Smooth muscle cell (in vitro differentiated cells): ENCODE data around the gene OR5H15. TPM values are rescaled to one million over a fixed set of nuclear protein-coding genes. Genes with fewer than 3 reads are reported as not detected.

Experiments
- polyA plus RNA-seq: library from polyadenylated mRNA; unstranded; fragments of >200 nt; fragmentation: Nextera tagmentation; extraction: Ambion mirVana; gene quantifications from 2 replicates; pipeline ENCODE4 v1.2.1, GENCODE V29; 2016
- total RNA-seq: library from RNA; depleted of rRNA; stranded (reverse); fragments of >200 nt; gene quantifications from 2 replicates; pipeline ENCODE4 v1.2.3, GENCODE V29; 2014

Gene OR5H15
- total and polyA plus RNA-seq, 2 experiments from 2014 or later: not detected

Other genes with a start within 250 kb of the OR5H15 start
- 13.0 and 17.8 TPM in 2 replicates for gene RIOX2, start 194.3 kb upstream of the OR5H15 start, total RNA-seq
- 8.9 and 14.6 TPM in 2 replicates for gene RIOX2, start 194.3 kb upstream of the OR5H15 start, polyA plus RNA-seq
- gene GABRR3, start 131.4 kb upstream of the OR5H15 start, total RNA-seq: not detected in 2 replicates
- not detected in 2 replicates for gene GABRR3, start 131.4 kb upstream of the OR5H15 start, polyA plus RNA-seq
- gene OR5AC2, start 79.5 kb upstream of the OR5H15 start, total RNA-seq: not detected in 2 replicates
- not detected in 2 replicates for gene OR5AC2, start 79.5 kb upstream of the OR5H15 start, polyA plus RNA-seq
- gene OR5H1, start 36.0 kb upstream of the OR5H15 start, total RNA-seq: not detected in 2 replicates
- not detected in 2 replicates for gene OR5H1, start 36.0 kb upstream of the OR5H15 start, polyA plus RNA-seq
- not detected in 2 replicates for gene OR5H14, start 19.2 kb upstream of the OR5H15 start, total RNA-seq
- not detected in 2 replicates for gene OR5H14, start 19.2 kb upstream of the OR5H15 start, polyA plus RNA-seq
- gene OR5H6, start 97.5 kb downstream of the OR5H15 start, total RNA-seq: not detected in 2 replicates
- gene OR5H6, start 97.5 kb downstream of the OR5H15 start, polyA plus RNA-seq: not detected in 2 replicates
- gene OR5H2, start 115.8 kb downstream of the OR5H15 start, total RNA-seq: not detected in 2 replicates
- not detected in 2 replicates for gene OR5H2, start 115.8 kb downstream of the OR5H15 start, polyA plus RNA-seq
- not detected in 2 replicates for gene OR5K4, start 187.2 kb downstream of the OR5H15 start, total RNA-seq
- not detected in 2 replicates for gene OR5K4, start 187.2 kb downstream of the OR5H15 start, polyA plus RNA-seq
- not detected in 2 replicates for gene OR5K3, start 224.0 kb downstream of the OR5H15 start, total RNA-seq
- not detected in 2 replicates for gene OR5K3, start 224.0 kb downstream of the OR5H15 start, polyA plus RNA-seq